DOHH2 (cell line): ENCODE measurements around the gene ACSL5.
"Not testable (repeated sequence)": the region's sequence is repeated elsewhere in the genome, so short reads cannot be mapped to it uniquely, and the experiment has no call there.

ENCODE experiments used
- H3F3A ChIP-seq: fragments of 200-600 bp; sonication (generic), shearing (Covaris generic); 2 replicates; pipeline ENCODE4 v1.6.0; 2016; ENCODE audit warnings: antibody characterized with exemption, mild to moderate bottlenecking; ENCODE audit not compliant: control insufficient read depth, insufficient read depth
- H3K27ac ChIP-seq: fragments of 200-600 bp; sonication (generic); 2 replicates; pipeline ENCODE4 v1.5.1; 2014; ENCODE audit warnings: low read depth, mild to moderate bottlenecking, low read length, moderate library complexity
- H3K27me3 ChIP-seq: fragments of 200-600 bp; sonication (generic); 2 replicates; pipeline ENCODE4 v1.6.1; 2014; ENCODE audit warnings: mild to moderate bottlenecking, low read length, mixed read lengths; ENCODE audit not compliant: control insufficient read depth
- H3K36me3 ChIP-seq: fragments of 200-600 bp; sonication (generic); 2 replicates; pipeline ENCODE4 v1.6.1; 2014; ENCODE audit warnings: mild to moderate bottlenecking, low read length, moderate library complexity, mixed read lengths; ENCODE audit not compliant: control insufficient read depth
- H3K4me1 ChIP-seq: fragments of 200-600 bp; sonication (generic); 2 replicates; pipeline ENCODE4 v1.6.1; 2014; ENCODE audit warnings: mild to moderate bottlenecking, low read length, mixed read lengths; ENCODE audit not compliant: control insufficient read depth
- H3K4me2 ChIP-seq: fragments of 200-600 bp; sonication (generic); 2 replicates; pipeline ENCODE4 v1.6.0; 2014; ENCODE audit warnings: mild to moderate bottlenecking, low read length, moderate library complexity
- H3K4me3 ChIP-seq: fragments of 200-600 bp; sonication (generic); 2 replicates; pipeline ENCODE4 v1.5.1; 2014; ENCODE audit warnings: mild to moderate bottlenecking, low read length, mixed read lengths
- H3K79me2 ChIP-seq: fragments of 200-600 bp; sonication (generic); 2 replicates; pipeline ENCODE4 v1.6.1; 2014; ENCODE audit warnings: mild to moderate bottlenecking, low read length, mixed read lengths; ENCODE audit not compliant: control insufficient read depth
- H3K9me2 ChIP-seq: fragments of 200-600 bp; sonication (generic); replicated peaks from 2 replicates; pipeline ENCODE4 v1.6.1; 2014; ENCODE audit warnings: mild to moderate bottlenecking, low read length, mixed read lengths; ENCODE audit not compliant: control insufficient read depth
- H3K9me3 ChIP-seq: fragments of 200-600 bp; sonication (generic); 2 replicates; pipeline ENCODE4 v1.6.1; 2014; ENCODE audit warnings: antibody characterized with exemption, low read length, mixed read lengths; ENCODE audit not compliant: control insufficient read depth, insufficient read depth
- H4K20me1 ChIP-seq: fragments of 200-600 bp; sonication (generic); 2 replicates; pipeline ENCODE4 v1.6.0; 2014; ENCODE audit warnings: low read depth, mild to moderate bottlenecking, antibody characterized with exemption, low read length, moderate library complexity; ENCODE audit not compliant: control insufficient read depth, insufficient read depth
- EZH2phosphoT487 ChIP-seq: fragments of 200-600 bp; sonication (generic); IDR thresholded peaks from 2 replicates; pipeline ENCODE4 v1.6.1; 2017; ENCODE audit warnings: borderline replicate concordance, mild to moderate bottlenecking, antibody characterized with exemption, low read length, moderate library complexity, mixed read lengths
- TF ChIP-seq, protein P1 (sequence below): fragments of 200-600 bp; sonication (generic); IDR thresholded peaks from one replicate; pipeline ENCODE4 v1.5.1; 2014; ENCODE audit warnings: antibody characterized with exemption, mild to moderate bottlenecking, low read depth, low read length; ENCODE audit not compliant: poor library complexity, severe bottlenecking

The ACSL5 gene

GRCh38 chr10:112456533-112456932, 82.6 kb downstream of the ACSL5 start:
- Histone ChIP-seq H3K9me2 (no peaks in the 10 kb centered on the region), H3K4me1 (no peaks in the 10 kb centered on the region), H3K27me3 (no peaks in the 10 kb centered on the region), H3K9me3 (no peaks in the 10 kb centered on the region), H3K4me2 (no peak overlapping the region), H3K27ac (no peak overlapping the region), H3K36me3 (peaks cover 5% of the 10 kb centered on the region), H3K4me3 (no peak overlapping the region), H3F3A (no peaks in the 10 kb centered on the region), H4K20me1 (no peaks in the 10 kb centered on the region), H3K79me2 (peaks cover 37% of the 10 kb centered on the region)
- TF ChIP-seq, protein P1, sequence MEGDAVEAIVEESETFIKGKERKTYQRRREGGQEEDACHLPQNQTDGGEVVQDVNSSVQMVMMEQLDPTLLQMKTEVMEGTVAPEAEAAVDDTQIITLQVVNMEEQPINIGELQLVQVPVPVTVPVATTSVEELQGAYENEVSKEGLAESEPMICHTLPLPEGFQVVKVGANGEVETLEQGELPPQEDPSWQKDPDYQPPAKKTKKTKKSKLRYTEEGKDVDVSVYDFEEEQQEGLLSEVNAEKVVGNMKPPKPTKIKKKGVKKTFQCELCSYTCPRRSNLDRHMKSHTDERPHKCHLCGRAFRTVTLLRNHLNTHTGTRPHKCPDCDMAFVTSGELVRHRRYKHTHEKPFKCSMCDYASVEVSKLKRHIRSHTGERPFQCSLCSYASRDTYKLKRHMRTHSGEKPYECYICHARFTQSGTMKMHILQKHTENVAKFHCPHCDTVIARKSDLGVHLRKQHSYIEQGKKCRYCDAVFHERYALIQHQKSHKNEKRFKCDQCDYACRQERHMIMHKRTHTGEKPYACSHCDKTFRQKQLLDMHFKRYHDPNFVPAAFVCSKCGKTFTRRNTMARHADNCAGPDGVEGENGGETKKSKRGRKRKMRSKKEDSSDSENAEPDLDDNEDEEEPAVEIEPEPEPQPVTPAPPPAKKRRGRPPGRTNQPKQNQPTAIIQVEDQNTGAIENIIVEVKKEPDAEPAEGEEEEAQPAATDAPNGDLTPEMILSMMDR, result no peak
- no peak for TF ChIP-seq EZH2phosphoT487

DNA sequence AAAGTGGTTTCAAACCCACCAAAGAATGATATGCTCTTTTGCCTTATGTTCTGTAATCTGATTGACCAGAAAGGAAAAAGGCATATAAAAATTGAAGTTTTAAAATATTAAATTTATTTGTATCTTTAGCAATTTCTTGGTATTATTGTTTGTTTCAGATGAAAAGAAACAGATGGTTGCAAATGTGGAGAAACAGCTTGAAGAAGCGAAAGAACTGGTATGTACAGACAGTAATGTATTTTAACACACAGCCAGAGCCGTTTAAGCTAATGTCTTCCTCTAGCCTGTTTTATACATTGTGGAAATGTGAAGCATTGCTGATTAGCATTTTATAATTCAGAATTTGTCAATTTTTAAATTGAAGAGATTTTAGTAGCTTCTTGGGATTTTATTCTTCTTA, 86.5 kb downstream of the ACSL5 start:
- H3K9me3 ChIP-seq, result no peaks in the 10 kb centered on the region
- peaks cover 25% of the 10 kb centered on the region for H3K36me3 ChIP-seq
- H3K4me2 ChIP-seq, result no peak overlapping the region
- no peaks in the 10 kb centered on the region for H3K9me2 ChIP-seq
- H3K27me3 ChIP-seq, result no peaks in the 10 kb centered on the region
- no peak overlapping the region for H3K4me3 ChIP-seq
- no peak for TF ChIP-seq EZH2phosphoT487
- TF ChIP-seq, protein P1, result no peak
- H3F3A ChIP-seq, result no peaks in the 10 kb centered on the region
- H4K20me1 ChIP-seq, result no peaks in the 10 kb centered on the region
- no peak overlapping the region for H3K27ac ChIP-seq
- no peaks in the 10 kb centered on the region for H3K4me1 ChIP-seq
- H3K79me2 ChIP-seq, result peaks cover 16% of the 10 kb centered on the region

DNA sequence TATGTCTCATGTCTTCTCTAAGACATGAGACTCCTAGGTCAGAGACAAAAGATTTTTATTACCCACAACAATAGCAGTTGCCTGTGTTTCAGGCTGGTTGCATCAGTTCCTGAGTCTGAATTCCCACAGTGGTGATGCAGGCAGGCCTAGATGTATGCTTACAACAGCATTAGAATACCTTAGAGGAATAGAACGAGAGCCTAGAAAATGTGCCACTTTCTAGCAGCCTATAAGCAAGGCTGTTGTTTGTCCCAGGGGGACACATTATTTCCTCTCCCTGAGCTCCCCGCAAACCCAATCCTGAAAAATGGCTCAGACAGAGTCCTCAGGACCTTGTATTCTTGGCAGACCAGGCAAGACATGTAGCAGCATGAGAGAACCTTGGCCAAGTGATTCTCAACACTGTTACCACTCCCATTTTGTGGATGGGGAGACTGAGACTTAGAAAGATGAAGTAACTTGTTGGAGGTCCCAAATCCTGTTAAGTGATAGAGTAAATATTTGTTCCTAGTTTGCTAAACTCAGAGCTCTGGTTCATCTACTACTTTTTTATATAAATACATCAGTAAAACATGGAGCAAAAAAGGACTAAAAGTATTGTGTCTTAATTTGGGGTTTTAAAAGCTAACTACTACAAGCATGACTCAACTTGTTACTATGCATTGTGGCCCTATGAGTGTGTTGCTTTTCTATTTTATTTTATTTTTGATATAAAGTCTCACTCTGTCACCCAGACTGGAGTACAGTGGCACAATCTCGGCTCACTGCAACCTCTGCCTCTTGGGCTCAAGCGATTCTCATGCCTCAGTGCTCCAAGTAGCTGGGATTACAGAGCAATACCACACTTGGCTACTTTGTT, 87.3 kb downstream of the ACSL5 start:
- no peaks in the 10 kb centered on the region for H4K20me1 ChIP-seq
- no peaks in the 10 kb centered on the region for H3F3A ChIP-seq
- H3K4me1 ChIP-seq, result no peaks in the 10 kb centered on the region
- no peaks in the 10 kb centered on the region for H3K27me3 ChIP-seq
- no peaks in the 10 kb centered on the region for H3K9me3 ChIP-seq
- H3K79me2 ChIP-seq, result peaks cover 16% of the 10 kb centered on the region
- no peaks in the 10 kb centered on the region for H3K9me2 ChIP-seq
- H3K27ac ChIP-seq, result no peak overlapping the region
- no peak overlapping the region for H3K4me2 ChIP-seq
- H3K4me3 ChIP-seq, result no peak overlapping the region
- TF ChIP-seq, protein P1, result no peak
- no peak for TF ChIP-seq EZH2phosphoT487
- H3K36me3 ChIP-seq, result peaks cover 29% of the 10 kb centered on the region

DNA sequence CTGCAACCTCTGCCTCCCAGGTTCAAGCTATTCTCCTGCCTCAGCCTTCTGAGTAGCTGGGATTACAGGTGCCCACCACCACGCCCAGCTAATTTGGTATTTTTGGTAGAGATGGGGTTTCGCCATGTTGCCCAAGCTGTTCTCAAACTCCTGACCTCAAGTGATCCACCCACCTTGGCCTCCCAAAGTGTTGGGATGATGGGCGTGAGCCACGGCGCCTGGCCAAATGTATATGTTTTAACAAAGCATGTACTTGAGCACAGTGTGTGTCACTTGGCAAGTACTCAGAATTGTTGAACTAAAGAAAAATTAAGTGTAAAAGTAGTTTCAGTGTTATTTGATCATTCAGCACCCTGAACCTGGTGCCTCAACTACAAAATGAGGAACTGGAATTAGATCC, 90.2 kb downstream of the ACSL5 start:
- H3K79me2 ChIP-seq, H3K27ac ChIP-seq, H3K9me2 ChIP-seq, H3K4me1 ChIP-seq, H4K20me1 ChIP-seq, H3K4me3 ChIP-seq, H3F3A ChIP-seq, H3K4me2 ChIP-seq, H3K9me3 ChIP-seq, H3K27me3 ChIP-seq: not testable (repeated sequence)
- peaks cover 34% of the 10 kb centered on the region for H3K36me3 ChIP-seq
